OCI-LY3 (cell line): ENCODE results near the gene NPR3.

Experiments
- H2AFZ ChIP-seq: fragments of 200-600, 300-600 bp; shearing (Covaris generic); 2 replicates; pipeline ENCODE4 v1.6.0; 2014; ENCODE audit warnings: antibody characterized with exemption, low read depth, low read length
- H3K27ac ChIP-seq: fragments of 200-600, 300-600 bp; sonication (generic); 2 replicates; pipeline ENCODE4 v1.5.1; 2014; ENCODE audit warnings: mild to moderate bottlenecking, low read length, moderate library complexity, mixed read lengths
- H3K27me3 ChIP-seq: fragments of 200-600, 300-600 bp; sonication (generic); 2 replicates; pipeline ENCODE4 v1.6.1; 2014; ENCODE audit warnings: low read depth, low read length, mixed read lengths
- H3K36me3 ChIP-seq: fragments of 200-600, 300-600 bp; sonication (generic); replicated peaks from 2 replicates; pipeline ENCODE3; 2014; ENCODE audit warnings: low read depth, low read length, mixed read lengths
- H3K4me1 ChIP-seq: fragments of 300-600, 200-600 bp; sonication (generic); 2 replicates; pipeline ENCODE4 v1.6.1; 2014; ENCODE audit warnings: low read length, mixed read lengths
- H3K4me2 ChIP-seq: fragments of 200-600, 300-600 bp; sonication (generic); 2 replicates; pipeline ENCODE4 v1.6.1; 2014; ENCODE audit warnings: low read length, mixed read lengths
- H3K4me3 ChIP-seq: fragments of 300-600, 200-600 bp; sonication (generic); 2 replicates; pipeline ENCODE4 v1.5.1; 2014; ENCODE audit warnings: antibody characterized with exemption, mild to moderate bottlenecking, low read length, moderate library complexity
- H3K79me2 ChIP-seq: fragments of 300-600, 200-600 bp; shearing (Covaris generic); 2 replicates; pipeline ENCODE4 v1.6.1; 2014; ENCODE audit warnings: mild to moderate bottlenecking, low read length, mixed read lengths
- H3K9ac ChIP-seq: fragments of 300-600, 200-600 bp; shearing (Covaris generic); 2 replicates; pipeline ENCODE4 v1.6.0; 2014; ENCODE audit warnings: mild to moderate bottlenecking, low read length, moderate library complexity
- H3K9me3 ChIP-seq: fragments of 200-600, 300-600 bp; shearing (Covaris generic); 2 replicates; pipeline ENCODE4 v1.6.1; 2014; ENCODE audit warnings: low read length, mixed read lengths; ENCODE audit not compliant: insufficient read depth
- H4K20me1 ChIP-seq: fragments of 200-600, 300-600 bp; sonication (generic); 2 replicates; pipeline ENCODE4 v1.6.1; 2016; ENCODE audit warnings: low read length, mixed read lengths; ENCODE audit not compliant: insufficient read depth
- CTCF ChIP-seq: fragments of 200-600, 300-600 bp; sonication (generic); IDR thresholded peaks from 2 replicates; pipeline ENCODE4 v1.5.1; 2014; ENCODE audit warnings: antibody characterized with exemption, low read length, low read depth
- EZH2phosphoT487 ChIP-seq: fragments of 200-600 bp; shearing (Covaris generic); IDR thresholded peaks from 2 replicates; pipeline ENCODE4 v1.6.1; 2018; ENCODE audit warnings: antibody characterized with exemption, mixed run types, low read depth

NPR3 gene

GRCh38 chr5:32710550-32711361 lies at the start of gene NPR3:
TSS of gene NPR3 (plus strand) at chr5:32711321. CDS start at chr5:32711777, 456 bp downstream.
- Histone ChIP-seq H3K4me2 (no peak within 1 kb of the TSS), H4K20me1 (no peaks in the 10 kb centered on the region), H3K27ac (no peak within 1 kb of the TSS), H3K9me3 (no peaks in the 10 kb centered on the region), H3K4me3 (no peak within 1 kb of the TSS), H3K9ac (no peak within 1 kb of the TSS), H3K4me1 (no peaks in the 10 kb centered on the region), H3K27me3 (no peaks in the 10 kb centered on the region), H3K79me2 (no peaks in the 10 kb centered on the region), H2AFZ (no peak within 1 kb of the TSS), H3K36me3 (no peaks in the 10 kb centered on the region)
- TF ChIP-seq CTCF (no peak), EZH2phosphoT487 (no peak)

- no peaks in the 10 kb centered on the region for H4K20me1 ChIP-seq
- H3K27me3 ChIP-seq = no peaks in the 10 kb centered on the region
- H3K4me2 ChIP-seq = no peak overlapping the region
- no peak overlapping the region for H3K27ac ChIP-seq
- H3K4me3 ChIP-seq = no peak overlapping the region
- no peaks in the 10 kb centered on the region for H3K9me3 ChIP-seq
- no peaks in the 10 kb centered on the region for H3K36me3 ChIP-seq
- no peak overlapping the region for H3K9ac ChIP-seq
- no peak overlapping the region for H2AFZ ChIP-seq
- no peak for TF ChIP-seq EZH2phosphoT487
- no peak for TF ChIP-seq CTCF
- no peaks in the 10 kb centered on the region for H3K4me1 ChIP-seq
- H3K79me2 ChIP-seq = no peaks in the 10 kb centered on the region
Measured at GRCh38 chr5:32664523-32664922, 46.6 kb upstream of the NPR3 start.

- no peak overlapping the region for H3K27ac ChIP-seq
- H3K4me3 ChIP-seq = no peak overlapping the region
- H3K4me2 ChIP-seq = no peak overlapping the region
- H3K27me3 ChIP-seq = no peaks in the 10 kb centered on the region
- no peak overlapping the region for H3K9ac ChIP-seq
- TF ChIP-seq EZH2phosphoT487 (no peak), CTCF (no peak)
- H3K36me3 ChIP-seq = no peaks in the 10 kb centered on the region
- peaks cover 2% of the 10 kb centered on the region; the same call in 1 of the 2 replicates for H3K9me3 ChIP-seq
- no peaks in the 10 kb centered on the region for H3K4me1 ChIP-seq
- no peaks in the 10 kb centered on the region for H4K20me1 ChIP-seq
- H3K79me2 ChIP-seq = no peaks in the 10 kb centered on the region
- H2AFZ ChIP-seq = no peak overlapping the region
Measured at GRCh38 chr5:32668552-32668951, 42.6 kb upstream of the NPR3 start.

- Histone ChIP-seq H3K79me2 (no peaks in the 10 kb centered on the region), H3K36me3 (no peaks in the 10 kb centered on the region), H3K27ac (no peak overlapping the region), H3K9ac (no peak overlapping the region), H3K4me2 (no peak overlapping the region), H3K9me3 (peaks cover 2% of the 10 kb centered on the region; the same call in 1 of the 2 replicates), H4K20me1 (no peaks in the 10 kb centered on the region), H3K27me3 (no peaks in the 10 kb centered on the region), H3K4me1 (no peaks in the 10 kb centered on the region), H3K4me3 (no peak overlapping the region), H2AFZ (no peak overlapping the region)
- TF ChIP-seq EZH2phosphoT487 (no peak), CTCF (no peak)
Measured at GRCh38 chr5:32673272-32673671, 37.8 kb upstream of the NPR3 start.
